GM19238 (cell line): ENCODE measurements around the gene POLR1G.
"Not testable (repeated sequence)": the region's sequence is repeated elsewhere in the genome, so short reads cannot be mapped to it uniquely, and the experiment has no call there.

Experiments used
- DNase-seq: peaks from one replicate; pipeline ENCODE4 v3.0.0; 2011; ENCODE audit warnings: low spot score; ENCODE audit not compliant: insufficient read length

The POLR1G gene

GRCh38 chr19:45420356-45420755 is 13.9 kb downstream of the POLR1G start:
- DNase-seq: no peak

- no peak for DNase-seq
Observed at GRCh38 chr19:45420871-45421270, 14.4 kb downstream of the POLR1G start.

- no peak for DNase-seq
Observed at GRCh38 chr19:45421947-45422498, 15.6 kb downstream of the POLR1G start.

GRCh38 chr19:45423033-45423588 is 16.7 kb downstream of the POLR1G start:
- DNase-seq: no peak

- DNase-seq: peak; percentile 96
Observed at GRCh38 chr19:45423589-45424190, 17.2 kb downstream of the POLR1G start, which contains the start of gene ERCC1. ERCC1 (minus strand) TSS chr19:45423917; CDS start chr19:45423374, 543 bp downstream.

- no peak for DNase-seq
Observed at GRCh38 chr19:45424191-45425058, 18.0 kb downstream of the POLR1G start.

GRCh38 chr19:45428384-45429231 is 22.2 kb downstream of the POLR1G start:
- no peak for DNase-seq

- DNase-seq: not testable (repeated sequence)
Observed at GRCh38 chr19:45429896-45430295, 23.5 kb downstream of the POLR1G start.

- DNase-seq: not testable (repeated sequence)
Observed at GRCh38 chr19:45431008-45431407, 24.6 kb downstream of the POLR1G start.

- DNase-seq: not testable (repeated sequence)
Observed at GRCh38 chr19:45432543-45432942, 26.1 kb downstream of the POLR1G start.

GRCh38 chr19:45437328-45437727 is 30.9 kb downstream of the POLR1G start:
- no peak for DNase-seq

GRCh38 chr19:45439190-45439568 is 32.7 kb downstream of the POLR1G start:
- no peak for DNase-seq

GRCh38 chr19:45439569-45440258 is 33.3 kb downstream of the POLR1G start:
- DNase-seq: peak; percentile 89

- no peak for DNase-seq
Observed at GRCh38 chr19:45440259-45440638, 33.8 kb downstream of the POLR1G start.

GRCh38 chr19:45440873-45441654 is 34.6 kb downstream of the POLR1G start:
- DNase-seq: no peak

- no peak for DNase-seq
Observed at GRCh38 chr19:45442408-45442777, 35.9 kb downstream of the POLR1G start.

- DNase-seq: no peak
Observed at GRCh38 chr19:45442778-45443461, 36.5 kb downstream of the POLR1G start.

GRCh38 chr19:45443462-45444317 is 37.2 kb downstream of the POLR1G start:
- DNase-seq: peak; percentile 78
